ENCODE measurements around the gene HGF.

HGF gene

DNA sequence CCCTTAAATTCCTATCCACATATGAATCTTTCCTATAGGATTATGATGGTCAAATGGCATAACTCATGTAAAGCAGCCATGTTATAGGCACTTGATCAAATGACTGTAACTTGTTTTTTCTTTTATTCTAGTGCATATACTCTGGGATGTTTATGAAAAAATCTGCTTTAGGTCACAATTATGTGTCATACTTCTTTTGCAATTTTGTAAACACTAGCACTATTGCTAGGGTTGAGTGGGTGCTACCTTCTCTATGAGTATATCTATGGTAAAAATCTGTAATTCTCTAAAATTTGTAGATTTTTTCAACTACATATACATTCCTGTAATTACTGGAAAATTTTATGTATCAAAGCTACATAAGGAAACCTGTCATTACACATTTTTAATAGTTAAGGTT lies 50.0 kb downstream of the HGF start:
- DNase-seq (ENCODE audit: low read depth in 3 of 3) = no peak

DNA sequence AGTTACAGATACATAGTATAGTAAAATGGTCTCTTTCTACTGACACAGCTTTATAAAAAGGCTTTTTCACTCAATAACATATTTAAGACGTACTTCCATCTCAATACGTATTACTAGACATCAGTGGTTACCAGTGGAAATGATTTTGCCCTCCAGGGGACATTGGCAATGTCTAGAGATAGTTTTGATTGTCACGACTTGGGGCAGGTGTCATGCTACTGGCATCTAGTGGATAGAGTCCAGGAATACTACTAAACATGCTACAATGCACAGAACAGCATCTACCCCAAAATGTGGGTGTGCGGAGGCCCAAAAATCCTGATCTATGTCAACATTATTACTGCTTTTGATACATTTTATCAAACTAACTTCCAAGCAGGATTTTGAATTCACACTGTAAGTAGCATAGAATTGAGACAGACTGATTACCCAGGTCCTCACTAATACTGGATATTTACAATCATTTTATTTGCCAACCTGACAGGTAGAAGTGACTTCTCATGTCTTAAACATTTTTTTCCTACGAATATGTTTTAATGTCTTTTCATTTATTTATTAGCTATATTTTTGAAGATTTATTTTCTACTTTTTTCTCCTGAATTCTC lies 53.8 kb downstream of the HGF start:
- DNase-seq (ENCODE audit: low read depth in 3 of 3) = no peak

DNA sequence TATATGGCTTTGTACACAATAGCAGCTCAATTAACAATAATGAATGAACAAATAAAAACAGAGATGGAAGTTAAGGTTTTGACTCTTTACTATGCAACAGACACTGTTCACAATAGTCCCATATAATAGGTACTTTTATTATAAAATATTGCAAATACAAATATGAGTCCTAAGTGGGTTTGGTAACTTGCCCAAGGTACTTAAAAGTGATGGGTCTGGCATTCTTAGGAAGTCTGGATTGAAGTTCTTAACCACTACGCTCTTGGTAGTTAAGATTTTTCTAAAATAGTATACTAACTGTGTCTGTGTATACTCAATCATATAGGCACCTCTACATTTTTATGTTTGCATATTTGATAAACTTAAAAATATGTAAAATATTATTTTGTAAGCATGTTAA lies 55.5 kb downstream of the HGF start:
- DNase-seq (ENCODE audit: low read depth in 3 of 3) = no peak

DNA sequence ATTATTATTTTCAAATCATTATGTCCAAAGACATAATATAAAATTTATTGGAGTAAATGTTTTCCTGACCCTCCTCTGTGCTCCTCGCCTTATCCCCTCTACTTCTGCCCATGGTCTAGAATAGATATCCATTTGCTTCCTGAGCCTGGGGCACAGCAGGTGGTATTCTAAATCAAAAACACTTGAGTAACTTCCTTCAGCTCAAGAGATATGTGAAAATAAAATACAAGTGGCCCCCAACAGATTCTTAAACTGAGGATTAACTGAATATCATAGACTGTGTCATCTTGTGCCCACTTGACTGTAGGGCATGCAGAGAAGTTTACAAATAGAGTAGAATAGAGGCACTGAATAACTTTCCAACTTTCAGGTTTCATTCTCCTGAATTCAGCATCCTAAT lies 59.1 kb downstream of the HGF start:
- DNase-seq (ENCODE audit: low read depth in 3 of 3) = no peak

DNA sequence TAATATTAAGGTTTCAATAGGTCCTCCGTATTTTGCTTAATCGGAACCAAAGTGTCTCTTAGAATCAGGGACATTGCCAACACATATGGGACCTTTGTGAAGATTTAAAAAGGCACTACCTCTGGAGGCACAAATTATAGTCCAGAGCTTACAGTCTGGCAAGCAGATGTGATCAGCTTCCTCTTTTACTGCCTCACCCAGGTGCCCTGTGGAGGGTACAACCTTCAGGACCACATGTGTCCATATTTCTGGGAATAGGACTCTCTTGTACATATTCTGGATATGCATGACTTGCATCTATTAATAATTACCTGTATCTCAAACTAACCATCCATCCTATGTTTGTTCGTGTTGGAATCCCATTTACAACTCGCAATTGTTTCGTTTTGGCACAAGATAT lies 60.0 kb downstream of the HGF start:
- no peak for DNase-seq (ENCODE audit: low read depth in 3 of 3)

DNA sequence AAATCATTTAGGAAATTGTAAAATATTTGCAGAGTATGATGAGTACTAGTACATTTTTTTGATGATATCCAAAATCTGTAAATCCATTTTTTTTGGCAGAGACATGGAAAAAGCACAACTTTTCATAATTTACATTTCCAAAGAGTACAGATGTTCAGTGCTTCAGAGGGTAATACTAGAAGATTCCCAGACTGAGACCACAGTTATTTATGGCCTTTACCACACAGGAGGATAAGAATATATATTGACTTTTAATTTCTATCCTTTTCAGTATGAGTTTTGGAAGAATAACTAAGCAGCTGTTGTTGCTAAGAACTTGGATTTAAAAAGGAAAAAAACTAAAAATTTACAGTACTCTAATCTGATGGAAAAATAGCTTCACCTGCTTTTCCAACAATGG lies 61.9 kb downstream of the HGF start:
- DNase-seq (ENCODE audit: low read depth in 3 of 3) = no peak

DNA sequence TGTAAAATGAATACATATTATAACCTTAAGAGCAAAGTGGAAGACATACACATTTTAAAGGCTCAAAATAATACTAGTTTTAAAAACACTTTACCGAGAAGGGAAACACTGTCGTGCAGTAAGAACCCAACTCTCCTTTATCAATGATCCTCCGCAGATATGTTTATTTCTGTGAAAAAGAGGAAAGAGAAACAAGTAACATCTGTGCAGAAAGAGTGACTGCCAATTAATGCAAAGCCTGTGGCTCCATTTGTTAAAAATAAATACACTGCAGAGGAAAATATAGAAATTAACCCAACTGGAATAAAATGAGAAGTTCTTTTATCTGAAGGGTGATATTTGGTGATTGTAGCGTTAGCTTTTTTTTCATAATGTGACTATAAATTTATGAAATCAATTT lies 62.7 kb downstream of the HGF start:
- DNase-seq (ENCODE audit: low read depth in 3 of 3) = no peak

DNA sequence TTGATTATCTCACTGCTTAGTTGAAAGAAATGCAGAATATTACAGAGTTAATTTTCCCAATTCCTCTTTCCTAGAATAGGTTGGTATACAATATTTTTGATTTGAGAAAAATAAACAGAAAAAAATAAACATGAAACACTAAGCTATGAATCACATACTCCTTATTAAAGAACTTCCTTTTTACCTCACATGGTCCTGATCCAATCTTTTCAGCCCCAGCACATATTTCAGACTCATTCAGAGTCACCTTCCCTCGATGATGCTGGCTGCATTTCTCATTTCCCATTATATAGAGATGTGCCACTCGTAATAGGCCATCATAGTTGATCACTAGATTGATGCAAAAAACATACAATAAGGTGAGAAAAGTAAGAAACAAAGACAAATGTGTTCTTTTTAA lies 64.6 kb downstream of the HGF start:
- DNase-seq (ENCODE audit: low read depth in 3 of 3) = no peak

DNA sequence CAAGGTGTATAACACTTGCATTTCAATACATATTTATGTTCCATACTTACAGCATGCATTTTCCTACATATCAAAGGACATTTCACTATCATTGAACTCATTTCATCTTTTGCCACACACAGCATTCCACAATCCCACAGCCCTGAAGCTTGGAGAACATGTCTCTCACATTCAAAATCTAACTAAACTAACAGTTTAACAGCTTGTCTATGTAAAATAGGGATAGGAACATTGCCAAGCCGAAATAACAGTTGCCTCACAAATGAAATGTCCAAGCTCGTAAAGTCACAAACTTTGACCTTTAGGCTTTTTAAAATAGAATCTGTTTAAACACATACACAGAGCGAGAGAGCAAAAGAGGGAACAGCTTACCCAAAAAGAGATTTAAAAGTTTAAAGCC lies 65.3 kb downstream of the HGF start:
- no peak for DNase-seq (ENCODE audit: low read depth in 3 of 3)

DNA sequence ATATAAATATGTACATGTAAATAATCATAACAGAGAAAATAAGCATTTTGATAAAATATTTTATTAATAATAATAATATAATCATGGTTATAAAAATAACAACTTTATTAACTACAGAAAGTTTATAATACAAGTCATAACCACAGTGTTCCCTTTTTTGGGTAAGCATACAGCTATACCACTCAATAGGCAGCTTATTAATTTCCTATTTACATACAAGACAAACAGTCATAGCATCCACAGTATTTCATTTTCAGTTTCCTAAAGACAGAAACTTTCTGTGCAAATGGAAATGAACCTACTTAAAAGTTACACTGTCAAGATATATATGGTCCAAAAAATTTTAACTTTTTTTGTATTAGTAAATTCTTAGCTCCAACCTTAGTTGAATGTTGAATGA lies 70.9 kb downstream of the HGF start:
- no peak for DNase-seq (ENCODE audit: low read depth in 3 of 3)

DNA sequence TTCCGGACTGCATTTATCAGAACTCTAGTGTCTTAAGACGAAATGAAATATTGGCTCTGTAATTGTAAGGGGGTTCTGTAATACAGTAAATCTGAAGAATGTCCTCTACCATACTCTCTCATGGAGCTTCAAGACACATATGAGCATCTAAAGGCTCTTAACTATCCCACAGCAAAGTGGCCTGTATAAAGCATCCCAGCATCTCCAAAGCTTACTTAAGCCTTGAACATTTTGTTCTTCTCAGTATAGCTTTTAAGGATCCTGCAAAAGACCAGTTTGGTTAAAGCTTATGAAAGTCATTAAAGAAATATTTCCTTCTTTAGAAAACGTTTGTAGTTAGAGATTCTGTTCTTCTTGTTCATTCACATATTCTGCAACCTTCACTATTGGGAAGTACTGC lies 75.1 kb downstream of the HGF start:
- DNase-seq (ENCODE audit: low read depth in 3 of 3) = no peak

DNA sequence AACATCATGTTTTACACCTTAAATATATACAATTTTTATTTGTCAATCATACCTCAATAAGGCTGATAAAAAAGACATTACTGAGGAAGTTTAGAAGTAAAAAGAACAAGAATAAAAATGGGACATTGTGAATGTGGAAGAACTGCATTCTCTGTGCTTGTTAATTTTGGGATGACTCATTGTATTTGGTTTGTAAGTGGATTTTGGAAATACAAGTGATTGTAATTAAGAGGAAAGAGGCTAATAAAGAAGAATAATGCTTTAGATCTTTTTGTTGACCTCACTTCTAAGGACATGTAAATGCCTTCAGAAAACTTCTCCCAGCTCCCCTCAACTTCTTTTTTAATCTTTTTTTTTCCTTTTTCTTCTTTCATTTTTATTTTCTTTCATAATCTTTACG lies 76.0 kb downstream of the HGF start:
- DNase-seq (ENCODE audit: low read depth in 3 of 3) = no peak

DNA sequence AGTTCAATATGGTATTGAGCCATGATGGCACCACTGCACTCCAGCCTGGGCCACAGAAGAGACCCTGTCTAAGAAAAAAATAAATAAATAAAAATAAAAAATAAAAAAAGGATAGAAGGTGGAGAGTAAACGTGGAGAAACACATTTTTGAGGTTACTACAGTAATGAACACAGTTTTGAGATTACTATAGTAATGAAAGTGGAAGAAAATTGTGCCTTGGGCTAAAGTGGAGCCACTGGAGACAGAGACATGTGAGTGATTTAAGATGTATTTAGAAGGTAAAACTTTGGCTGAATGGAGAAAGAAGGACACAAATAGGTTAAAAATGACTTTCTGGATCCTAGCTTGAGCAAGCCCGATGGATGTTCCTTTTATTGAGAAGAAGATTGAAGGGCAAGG lies 76.8 kb downstream of the HGF start:
- no peak for DNase-seq (ENCODE audit: low read depth in 3 of 3)

DNA sequence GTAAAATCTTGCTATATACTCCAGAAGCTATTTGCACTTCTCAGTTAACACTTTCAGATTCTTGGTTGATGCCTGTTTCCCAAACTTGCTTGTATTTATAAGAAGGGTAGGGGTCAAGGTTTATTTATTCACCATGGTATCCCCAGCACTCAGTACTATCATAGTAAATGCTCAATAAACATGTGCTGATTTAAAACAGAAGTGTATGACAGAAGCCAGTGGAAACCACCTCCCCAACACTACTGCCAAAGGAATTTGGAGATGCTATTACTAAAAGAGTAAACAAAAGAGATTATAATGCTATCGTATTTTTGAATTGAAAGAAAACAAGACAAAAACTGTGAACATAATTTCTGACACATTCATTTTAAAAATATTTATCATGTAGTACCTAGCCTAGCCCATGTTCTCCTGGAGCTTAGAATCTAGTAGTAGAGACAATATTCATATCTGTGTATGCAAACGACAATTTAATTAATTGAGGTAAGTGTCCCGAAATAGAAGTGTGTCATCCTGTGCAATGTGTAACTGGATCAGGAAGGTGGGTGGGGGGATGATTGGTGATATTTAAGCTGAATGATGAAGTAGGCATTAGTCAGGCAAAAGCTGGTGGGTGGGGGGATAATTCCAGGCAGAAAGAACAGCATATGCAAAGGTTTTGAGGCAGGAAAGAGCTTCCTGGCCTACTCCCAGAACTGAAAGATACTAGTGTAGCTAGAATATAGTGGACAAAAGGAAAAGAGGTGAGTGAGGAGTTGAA lies 77.5 kb downstream of the HGF start:
- no peak for DNase-seq (ENCODE audit: low read depth in 3 of 3)

DNA sequence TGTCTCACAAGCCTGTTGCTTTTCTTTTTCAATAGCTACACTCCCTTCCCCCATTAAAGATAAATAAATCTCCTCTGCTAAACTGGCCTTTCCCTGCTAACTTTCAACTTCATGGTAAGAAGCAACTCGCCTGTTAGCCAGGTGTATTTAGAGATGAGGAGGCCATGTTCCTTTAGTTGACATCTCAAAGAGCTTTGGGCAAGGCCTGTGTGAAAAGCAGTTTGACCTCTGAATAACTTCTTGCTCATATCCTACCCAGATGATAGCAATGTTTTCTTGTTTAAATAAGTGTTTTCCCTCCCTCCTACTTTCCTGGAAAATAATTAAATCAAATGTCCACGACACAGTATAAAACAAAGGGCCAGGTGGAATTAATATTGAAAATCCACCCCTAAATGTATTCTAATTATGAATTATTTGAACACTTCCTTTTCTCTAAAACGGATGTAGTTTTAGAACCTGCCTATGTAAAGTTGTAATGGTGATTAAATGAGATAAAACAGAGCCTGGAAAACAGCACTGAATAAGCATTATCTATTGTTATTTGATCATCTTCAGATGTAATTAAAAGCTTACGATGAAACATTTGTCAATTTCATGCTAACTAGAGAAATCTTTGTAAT lies 78.5 kb downstream of the HGF start:
- no peak for DNase-seq (ENCODE audit: low read depth in 3 of 3)

DNA sequence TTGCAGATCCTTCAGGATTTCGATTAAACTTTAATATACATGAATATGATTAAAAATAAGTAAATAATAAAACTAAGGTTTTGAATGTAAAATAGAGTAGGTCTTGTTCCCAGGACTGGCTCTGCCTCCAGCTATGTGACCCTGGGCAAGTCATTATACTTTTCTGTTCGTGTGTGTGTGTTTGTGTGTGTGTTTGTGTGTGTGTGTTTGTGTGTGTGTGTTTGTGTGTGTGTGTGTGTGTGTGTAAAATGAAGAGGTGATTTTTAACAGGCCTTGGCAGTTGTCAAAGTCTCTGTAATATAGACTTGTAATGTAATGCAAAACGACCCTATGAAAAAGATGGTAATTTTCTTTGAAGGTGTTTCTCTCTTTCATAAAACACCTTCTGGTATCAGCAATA lies 79.2 kb downstream of the HGF start:
- no peak for DNase-seq (ENCODE audit: low read depth in 3 of 3)

DNA sequence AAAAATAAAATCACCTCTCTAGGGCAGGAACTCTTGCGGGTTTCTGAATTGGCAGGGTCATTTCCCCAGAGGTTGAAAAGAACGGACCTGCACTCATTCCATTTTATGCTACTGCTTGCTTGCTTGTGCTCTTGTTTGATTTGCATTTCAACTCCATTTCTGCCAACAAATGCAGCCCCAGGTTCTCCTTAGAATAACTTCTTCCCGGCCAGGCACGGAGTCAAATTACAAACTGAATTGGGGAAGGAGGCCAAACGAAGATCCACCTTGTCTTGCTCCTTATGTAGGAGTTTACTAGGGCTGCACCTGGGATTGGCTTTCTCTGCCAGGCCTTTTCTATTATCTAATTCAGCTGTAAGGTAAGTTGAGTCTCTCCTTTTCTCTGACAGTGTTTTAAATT lies 79.6 kb downstream of the HGF start:
- DNase-seq (ENCODE audit: low read depth in 3 of 3) = no peak

DNA sequence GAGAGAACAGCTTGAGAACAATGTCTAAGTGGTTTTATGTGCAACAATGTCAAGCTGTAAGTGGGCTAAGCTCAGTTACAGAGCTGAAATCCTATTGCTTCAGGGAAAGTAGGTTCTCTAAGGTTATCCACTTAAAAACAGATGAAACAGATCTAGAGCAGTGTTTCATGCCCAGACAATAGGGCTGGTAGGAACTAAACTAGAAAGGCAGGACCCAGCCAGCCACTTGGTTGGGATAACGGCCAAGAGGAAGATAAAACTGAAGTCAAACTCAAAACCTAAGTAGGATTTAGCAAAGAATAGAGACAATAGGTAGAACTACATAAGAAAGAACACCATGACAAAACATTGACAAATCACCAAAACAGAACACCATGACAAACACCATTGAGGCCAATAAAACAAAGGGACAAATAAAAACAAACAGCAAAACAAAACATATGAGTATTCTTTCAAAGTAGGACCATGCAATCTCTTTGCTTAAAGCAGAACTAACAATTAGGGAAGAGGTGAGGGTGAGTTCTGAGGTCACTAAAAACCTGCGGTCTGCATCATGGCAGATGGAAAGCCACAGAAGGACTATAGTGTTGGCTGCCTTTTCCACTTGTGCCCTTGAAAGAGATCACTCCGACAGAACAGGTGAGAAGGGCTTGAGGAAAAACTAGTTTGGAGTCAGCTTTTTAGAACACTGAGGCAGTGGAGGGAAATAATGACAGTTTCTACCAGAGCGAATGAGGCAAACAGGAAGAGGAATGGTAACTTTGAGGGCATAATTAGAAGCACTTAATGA lies 81.0 kb downstream of the HGF start:
- DNase-seq (ENCODE audit: low read depth in 3 of 3) = no peak

DNA sequence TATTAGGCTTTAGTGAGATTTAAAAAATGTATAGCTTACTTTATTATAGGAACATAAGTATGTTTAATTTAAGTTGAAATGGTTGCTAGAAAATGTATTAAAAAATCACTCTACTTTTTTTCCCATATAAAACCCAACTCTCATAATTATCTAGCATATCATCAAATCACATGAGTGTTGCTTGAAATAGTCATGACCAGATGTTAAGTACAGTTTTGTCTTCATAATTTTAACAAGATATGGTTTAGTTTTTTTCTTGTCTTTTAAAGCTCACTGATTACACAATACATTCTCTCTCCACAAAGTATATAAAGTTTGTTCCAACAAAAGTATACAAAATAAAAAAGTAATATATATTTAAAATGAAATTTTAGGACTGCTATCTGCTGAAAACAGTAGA lies 82.8 kb downstream of the HGF start:
- DNase-seq (ENCODE audit: low read depth in 3 of 3) = no peak

DNA sequence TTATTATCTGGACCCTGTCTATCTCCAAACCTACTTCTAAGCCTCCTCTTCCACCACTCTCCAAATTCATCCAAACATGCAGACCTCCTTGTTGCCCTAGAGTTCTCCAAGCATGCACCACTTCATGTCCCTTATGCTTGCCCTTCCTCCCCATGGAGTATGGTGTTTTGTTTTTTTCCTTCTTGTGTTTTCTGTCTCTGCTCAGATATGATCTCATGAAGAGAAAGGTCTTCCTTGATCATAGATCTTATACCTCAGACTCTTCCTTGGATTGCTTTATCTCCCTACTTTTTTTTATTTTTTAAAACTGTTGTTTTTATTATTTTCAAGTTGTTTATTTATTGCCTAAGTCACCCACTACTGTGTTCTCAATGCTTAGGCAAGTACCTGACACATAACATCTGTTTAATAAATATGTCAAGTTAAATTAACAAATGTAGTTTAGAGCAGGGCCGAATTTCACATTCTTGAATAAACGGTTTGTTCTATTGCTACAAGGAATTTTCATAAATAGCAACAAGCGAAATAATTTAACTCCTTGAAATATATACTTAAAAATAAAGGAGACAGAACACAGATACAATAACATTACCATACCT lies 84.5 kb downstream of the HGF start:
- no peak for DNase-seq (ENCODE audit: low read depth in 3 of 3)

DNA sequence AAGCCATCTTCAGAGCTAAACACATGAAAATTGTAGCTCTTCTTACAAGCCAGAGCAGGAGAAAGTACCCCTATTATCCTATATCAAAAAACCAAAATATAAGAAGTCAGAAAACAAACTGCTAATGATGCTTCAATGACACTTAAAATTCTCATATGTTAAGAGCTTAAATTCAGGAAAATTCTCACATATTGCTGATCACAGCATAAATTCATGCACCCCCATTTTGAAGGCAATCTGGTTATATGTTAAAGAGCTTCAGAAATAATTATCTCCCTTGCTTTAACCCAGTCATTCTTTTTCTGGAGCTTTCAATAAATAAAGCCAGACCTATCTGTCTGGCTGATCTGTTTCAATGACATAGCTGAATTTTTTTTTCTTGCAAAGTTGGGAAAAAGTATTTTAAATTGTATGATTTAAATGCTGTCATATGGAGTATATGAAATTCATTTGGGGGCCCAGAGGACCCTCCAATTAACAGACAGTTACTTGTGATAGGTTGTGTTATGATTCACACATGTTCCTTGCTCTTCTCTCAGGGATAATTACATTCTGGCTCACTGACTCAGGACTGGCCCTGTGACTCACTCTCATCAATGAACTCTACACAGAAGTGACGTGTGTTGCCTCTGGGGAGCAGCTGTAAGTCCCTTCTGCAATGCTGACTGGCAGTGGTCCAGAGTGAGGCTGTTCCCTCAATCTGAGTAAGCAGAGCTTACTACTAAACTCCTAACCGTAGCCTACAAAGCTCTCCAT lies 85.2 kb downstream of the HGF start:
- no peak for DNase-seq (ENCODE audit: low read depth in 3 of 3)

DNA sequence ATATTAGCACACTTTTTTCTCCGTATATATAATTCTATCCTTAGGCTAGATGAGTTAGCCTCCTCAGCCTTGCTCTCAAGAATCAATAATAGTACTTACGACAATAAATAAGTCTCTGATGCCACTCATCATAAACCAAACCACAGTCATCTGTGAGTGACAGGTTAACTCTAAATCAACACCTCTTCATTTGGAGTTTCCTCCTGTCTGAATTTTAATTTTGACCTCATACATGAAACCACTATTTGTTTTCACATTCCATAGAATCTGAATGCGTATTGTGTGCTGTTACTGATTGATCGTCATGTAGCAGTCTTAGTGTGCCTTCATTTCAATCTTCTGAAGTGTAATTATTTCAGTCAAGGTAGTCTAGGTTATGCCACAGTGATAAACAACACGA lies 85.8 kb downstream of the HGF start:
- DNase-seq (ENCODE audit: low read depth in 3 of 3) = no peak
